ENCODE data around the gene CRYZL1. TPM values are rescaled to one million over a fixed set of nuclear protein-coding genes. Genes with fewer than 3 reads are reported as not detected.

Gene CRYZL1
- total RNA-seq, 4 donors from 2014 or later = 14.8 to 29.4 (median 24.4) TPM

DNA sequence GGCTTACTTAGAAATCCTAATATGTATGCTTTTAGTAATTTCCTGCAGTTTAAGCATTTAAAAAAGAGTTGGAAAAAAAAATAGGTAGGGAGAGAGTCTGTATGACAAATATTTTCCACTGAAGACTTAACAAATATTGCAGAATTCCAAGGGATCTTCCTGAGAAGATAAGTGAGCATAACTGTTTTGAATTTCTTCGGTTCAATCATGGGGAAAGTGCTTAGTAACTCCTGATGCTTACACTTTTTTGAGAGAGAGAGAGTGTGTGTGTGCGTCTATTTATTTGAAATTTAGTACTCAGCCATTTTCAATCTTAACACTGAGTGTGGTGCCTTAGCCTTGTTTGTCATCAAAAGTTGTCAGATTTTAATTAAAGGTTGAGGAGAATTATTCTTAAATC lies 80.2 kb downstream of the CRYZL1 start:
- Histone ChIP-seq H3K36me3 (peaks cover 0 to 71% of the 10 kb centered on the region in 2 donors), H3K27ac (no peak overlapping the region), H3K4me3 (no peak overlapping the region), H3K4me1 (peaks cover 4 to 12% of the 10 kb centered on the region in 2 donors), H3K9me3 (no peaks in the 10 kb centered on the region), H3K27me3 (no peaks in the 10 kb centered on the region)
- ATAC-seq (no peak), DNase-seq (no peak)
- in situ Hi-C loops (cut with MboI; ENCODE audit: low sequenced_read_pairs in 4 of 4) = no loop called here
- intact Hi-C loops (cut with DNase I; ENCODE audit: low total_unique reads) = no loop called here
- TF ChIP-seq CTCF (IDR thresholded peaks at IDR 0.05 in 4 of 5, conservative IDR thresholded peaks at IDR 0.05 in 1 of 5) (no peak), POLR2A (IDR thresholded peaks at IDR 0.05) (no peak)

DNA sequence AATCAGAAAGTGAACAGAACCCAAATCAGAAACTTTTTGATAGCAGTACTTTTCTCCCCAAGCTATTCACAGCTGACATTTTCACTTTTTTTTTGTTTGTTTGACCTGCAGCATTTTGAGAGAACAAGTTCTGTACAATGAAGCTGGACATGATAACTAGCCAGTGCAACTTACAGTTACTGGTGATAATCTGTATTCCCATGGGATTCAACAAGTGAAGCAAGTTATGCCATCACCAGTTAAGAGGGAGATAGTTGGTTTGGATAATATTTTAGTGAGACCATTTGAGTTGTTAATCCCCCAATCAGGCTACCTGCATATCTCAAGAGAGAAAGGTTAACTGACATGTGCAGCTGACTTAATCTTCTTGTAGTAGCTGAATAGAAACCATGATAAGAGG lies 80.6 kb downstream of the CRYZL1 start:
- TF ChIP-seq POLR2A (IDR thresholded peaks at IDR 0.05) (no peak), CTCF (IDR thresholded peaks at IDR 0.05 in 4 of 5, conservative IDR thresholded peaks at IDR 0.05 in 1 of 5) (no peak)
- intact Hi-C loops (cut with DNase I; ENCODE audit: low total_unique reads) = no loop called here
- in situ Hi-C loops (cut with MboI; ENCODE audit: low sequenced_read_pairs in 4 of 4) = no loop called here
- Histone ChIP-seq H3K27ac (no peak overlapping the region), H3K4me1 (peaks cover 8 to 16% of the 10 kb centered on the region in 2 donors), H3K27me3 (no peaks in the 10 kb centered on the region), H3K4me3 (no peak overlapping the region), H3K36me3 (peaks cover 0 to 75% of the 10 kb centered on the region in 2 donors), H3K9me3 (no peaks in the 10 kb centered on the region)
- DNase-seq (no peak), ATAC-seq (no peak)

DNA sequence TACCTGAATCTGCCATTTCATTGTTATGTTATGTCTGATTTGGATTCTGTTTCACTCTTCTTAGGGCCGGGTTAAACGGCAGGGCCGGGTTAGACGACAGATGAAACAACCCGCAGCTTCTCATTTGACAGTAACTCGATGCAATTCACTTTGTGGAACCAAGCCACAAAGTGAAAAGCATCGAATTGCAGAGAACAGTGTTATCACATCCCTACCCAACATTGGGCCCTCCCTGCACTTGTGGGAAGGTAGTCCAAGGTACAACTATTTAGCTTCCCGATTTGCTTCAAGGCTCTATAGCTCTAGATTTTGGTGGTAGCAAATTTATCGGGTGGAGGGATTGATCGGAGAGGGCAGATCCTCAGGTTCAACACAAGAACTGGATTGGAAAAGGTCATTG lies 81.7 kb downstream of the CRYZL1 start:
- peaks cover 14 to 24% of the 10 kb centered on the region in 2 donors for H3K4me1 ChIP-seq
- in situ Hi-C loops (cut with MboI; ENCODE audit: low sequenced_read_pairs in 4 of 4) = no loop called here
- ATAC-seq (peak in 1 of 2 donors; percentile 56), DNase-seq (no peak)
- no peak overlapping the region for H3K4me3 ChIP-seq
- H3K36me3 ChIP-seq = peaks cover 0 to 83% of the 10 kb centered on the region in 2 donors
- TF ChIP-seq POLR2A (IDR thresholded peaks at IDR 0.05) (no peak), CTCF (IDR thresholded peaks at IDR 0.05 in 4 of 5, conservative IDR thresholded peaks at IDR 0.05 in 1 of 5) (no peak)
- H3K9me3 ChIP-seq = no peaks in the 10 kb centered on the region
- H3K27ac ChIP-seq = no peak overlapping the region
- intact Hi-C loops (cut with DNase I; ENCODE audit: low total_unique reads) = loop anchor here (5.0 kb wide), 1 partner anchor 32 kb away; no protein-coding TSS in a partner anchor
- no peaks in the 10 kb centered on the region for H3K27me3 ChIP-seq

DNA sequence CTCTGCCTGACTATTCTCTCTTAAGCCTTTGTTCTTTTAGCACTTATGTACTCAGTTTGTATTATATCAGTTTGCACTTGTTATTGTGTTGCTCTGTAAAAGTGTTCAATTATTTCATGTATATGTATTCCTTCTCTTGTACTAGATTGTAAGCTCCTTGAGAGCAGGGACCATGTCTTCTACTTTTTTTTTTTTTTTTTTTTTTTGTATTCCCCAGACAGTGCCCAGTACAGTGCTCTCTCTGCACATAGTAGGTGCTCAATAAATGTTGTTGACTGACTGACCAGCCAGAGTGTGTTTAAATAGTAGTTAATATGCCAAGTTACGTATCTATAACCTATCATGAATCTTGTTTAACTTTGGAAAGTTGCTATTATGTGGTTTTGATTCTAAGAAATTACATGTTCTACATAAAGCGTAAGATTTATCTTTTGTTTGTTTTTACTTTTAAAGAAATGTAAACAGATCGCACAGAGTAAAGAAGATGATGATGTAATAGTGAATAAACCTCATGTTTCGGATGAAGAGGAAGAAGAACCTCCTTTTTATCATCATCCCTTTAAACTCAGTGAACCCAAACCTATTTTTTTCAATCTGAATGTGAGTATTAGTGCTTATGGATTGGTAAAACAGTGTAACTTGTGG lies 82.6 kb downstream of the CRYZL1 start:
- intact Hi-C loops (cut with DNase I; ENCODE audit: low total_unique reads) = loop anchor here (5.0 kb wide), 1 partner anchor 33 kb away; no protein-coding TSS in a partner anchor
- H3K9me3 ChIP-seq = no peaks in the 10 kb centered on the region
- no peak overlapping the region for H3K4me3 ChIP-seq
- in situ Hi-C loops (cut with MboI; ENCODE audit: low sequenced_read_pairs in 4 of 4) = no loop called here
- no peak for TF ChIP-seq POLR2A (IDR thresholded peaks at IDR 0.05)
- no peak for TF ChIP-seq CTCF (IDR thresholded peaks at IDR 0.05 in 4 of 5, conservative IDR thresholded peaks at IDR 0.05 in 1 of 5)
- no peak for DNase-seq
- peaks cover 0 to 92% of the 10 kb centered on the region in 2 donors for H3K36me3 ChIP-seq
- no peaks in the 10 kb centered on the region for H3K27me3 ChIP-seq
- H3K27ac ChIP-seq = no peak overlapping the region
- peaks cover 14 to 24% of the 10 kb centered on the region in 2 donors for H3K4me1 ChIP-seq
- ATAC-seq = no peak
